ENCODE measurements around the gene ABCB11. TPM values are rescaled to one million over a fixed set of nuclear protein-coding genes. Genes with fewer than 3 reads are reported as not detected.

Gene ABCB11
- polyA plus RNA-seq, 1 donor from 2014 or later: not detected

DNA sequence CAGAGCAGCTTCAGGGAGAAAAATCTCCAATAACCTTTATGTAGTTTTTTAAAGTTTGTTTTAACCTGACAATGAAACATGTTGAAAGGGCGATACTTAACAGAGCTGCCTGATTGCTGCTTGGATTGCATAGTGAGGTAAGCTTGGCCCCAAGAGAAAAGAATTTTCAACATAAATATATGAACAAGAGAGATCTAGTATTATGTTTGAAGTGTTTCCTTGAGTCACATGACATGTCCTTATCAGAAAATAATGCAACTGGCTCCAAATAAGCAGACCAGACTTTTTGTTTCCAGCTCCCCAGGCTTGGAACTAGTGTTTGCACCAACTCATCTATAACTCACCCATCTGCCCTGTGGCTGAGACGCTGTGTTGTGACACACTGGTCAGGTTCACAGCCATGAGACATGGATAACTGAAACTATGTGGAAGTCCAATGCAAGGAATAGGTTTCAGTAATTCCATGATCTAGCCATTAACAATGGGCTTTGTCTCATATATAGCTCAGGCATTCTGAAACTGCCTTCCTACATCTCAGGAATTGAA lies 44.7 kb downstream of the ABCB11 start:
- H3K9me2 ChIP-seq (ENCODE audit: insufficient read depth, low read length): no peaks in the 10 kb centered on the region
- no peak overlapping the region for H3K27ac ChIP-seq (ENCODE audit: low read length)
- no peaks in the 10 kb centered on the region for H3F3A ChIP-seq (ENCODE audit: insufficient read depth, low read length, poor library complexity, severe bottlenecking)
- no peaks in the 10 kb centered on the region for H3K36me3 ChIP-seq (ENCODE audit: insufficient read depth, low read length)
- H3K79me2 ChIP-seq (replicated peaks; ENCODE audit: insufficient read depth, low read length): no peaks in the 10 kb centered on the region
- H4K20me1 ChIP-seq (ENCODE audit: insufficient read depth): no peaks in the 10 kb centered on the region
- TF ChIP-seq TAF1 (IDR thresholded peaks at IDR 0.05; ENCODE audit: low read depth) (no peak), MXI1 (conservative IDR thresholded peaks at IDR 0.05; ENCODE audit: poor library complexity, severe bottlenecking) (no peak), SMC3 (conservative IDR thresholded peaks at IDR 0.05; ENCODE audit: poor library complexity) (no peak), POLR2AphosphoS5 (IDR thresholded peaks at IDR 0.05) (no peak), RAD21 (conservative IDR thresholded peaks at IDR 0.05) (no peak), EP300 (conservative IDR thresholded peaks at IDR 0.05; ENCODE audit: poor library complexity, severe bottlenecking) (no peak), EZH2 (IDR thresholded peaks at IDR 0.05; ENCODE audit: borderline replicate concordance, insufficient read depth, low read length, poor library complexity, severe bottlenecking) (no peak)
- TF ChIP-seq, protein P1, sequence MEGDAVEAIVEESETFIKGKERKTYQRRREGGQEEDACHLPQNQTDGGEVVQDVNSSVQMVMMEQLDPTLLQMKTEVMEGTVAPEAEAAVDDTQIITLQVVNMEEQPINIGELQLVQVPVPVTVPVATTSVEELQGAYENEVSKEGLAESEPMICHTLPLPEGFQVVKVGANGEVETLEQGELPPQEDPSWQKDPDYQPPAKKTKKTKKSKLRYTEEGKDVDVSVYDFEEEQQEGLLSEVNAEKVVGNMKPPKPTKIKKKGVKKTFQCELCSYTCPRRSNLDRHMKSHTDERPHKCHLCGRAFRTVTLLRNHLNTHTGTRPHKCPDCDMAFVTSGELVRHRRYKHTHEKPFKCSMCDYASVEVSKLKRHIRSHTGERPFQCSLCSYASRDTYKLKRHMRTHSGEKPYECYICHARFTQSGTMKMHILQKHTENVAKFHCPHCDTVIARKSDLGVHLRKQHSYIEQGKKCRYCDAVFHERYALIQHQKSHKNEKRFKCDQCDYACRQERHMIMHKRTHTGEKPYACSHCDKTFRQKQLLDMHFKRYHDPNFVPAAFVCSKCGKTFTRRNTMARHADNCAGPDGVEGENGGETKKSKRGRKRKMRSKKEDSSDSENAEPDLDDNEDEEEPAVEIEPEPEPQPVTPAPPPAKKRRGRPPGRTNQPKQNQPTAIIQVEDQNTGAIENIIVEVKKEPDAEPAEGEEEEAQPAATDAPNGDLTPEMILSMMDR (IDR thresholded peaks at IDR 0.05; ENCODE audit: poor library complexity, severe bottlenecking): no peak
- TF ChIP-seq, protein P2, sequence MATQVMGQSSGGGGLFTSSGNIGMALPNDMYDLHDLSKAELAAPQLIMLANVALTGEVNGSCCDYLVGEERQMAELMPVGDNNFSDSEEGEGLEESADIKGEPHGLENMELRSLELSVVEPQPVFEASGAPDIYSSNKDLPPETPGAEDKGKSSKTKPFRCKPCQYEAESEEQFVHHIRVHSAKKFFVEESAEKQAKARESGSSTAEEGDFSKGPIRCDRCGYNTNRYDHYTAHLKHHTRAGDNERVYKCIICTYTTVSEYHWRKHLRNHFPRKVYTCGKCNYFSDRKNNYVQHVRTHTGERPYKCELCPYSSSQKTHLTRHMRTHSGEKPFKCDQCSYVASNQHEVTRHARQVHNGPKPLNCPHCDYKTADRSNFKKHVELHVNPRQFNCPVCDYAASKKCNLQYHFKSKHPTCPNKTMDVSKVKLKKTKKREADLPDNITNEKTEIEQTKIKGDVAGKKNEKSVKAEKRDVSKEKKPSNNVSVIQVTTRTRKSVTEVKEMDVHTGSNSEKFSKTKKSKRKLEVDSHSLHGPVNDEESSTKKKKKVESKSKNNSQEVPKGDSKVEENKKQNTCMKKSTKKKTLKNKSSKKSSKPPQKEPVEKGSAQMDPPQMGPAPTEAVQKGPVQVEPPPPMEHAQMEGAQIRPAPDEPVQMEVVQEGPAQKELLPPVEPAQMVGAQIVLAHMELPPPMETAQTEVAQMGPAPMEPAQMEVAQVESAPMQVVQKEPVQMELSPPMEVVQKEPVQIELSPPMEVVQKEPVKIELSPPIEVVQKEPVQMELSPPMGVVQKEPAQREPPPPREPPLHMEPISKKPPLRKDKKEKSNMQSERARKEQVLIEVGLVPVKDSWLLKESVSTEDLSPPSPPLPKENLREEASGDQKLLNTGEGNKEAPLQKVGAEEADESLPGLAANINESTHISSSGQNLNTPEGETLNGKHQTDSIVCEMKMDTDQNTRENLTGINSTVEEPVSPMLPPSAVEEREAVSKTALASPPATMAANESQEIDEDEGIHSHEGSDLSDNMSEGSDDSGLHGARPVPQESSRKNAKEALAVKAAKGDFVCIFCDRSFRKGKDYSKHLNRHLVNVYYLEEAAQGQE (IDR thresholded peaks at IDR 0.05; ENCODE audit: borderline replicate concordance): no peak
- H3K9me3 ChIP-seq (ENCODE audit: low read length): no peaks in the 10 kb centered on the region
- H3K4me3 ChIP-seq (ENCODE audit: low read length): no peak overlapping the region
- no peak overlapping the region for H3K9ac ChIP-seq (ENCODE audit: low read length)
- no peak overlapping the region for H2AFZ ChIP-seq (ENCODE audit: low read depth, low read length)
- no peaks in the 10 kb centered on the region for H3K27me3 ChIP-seq (ENCODE audit: insufficient read depth, low read depth, low read length)
- no peak overlapping the region for H3K4me2 ChIP-seq (ENCODE audit: low read length)

DNA sequence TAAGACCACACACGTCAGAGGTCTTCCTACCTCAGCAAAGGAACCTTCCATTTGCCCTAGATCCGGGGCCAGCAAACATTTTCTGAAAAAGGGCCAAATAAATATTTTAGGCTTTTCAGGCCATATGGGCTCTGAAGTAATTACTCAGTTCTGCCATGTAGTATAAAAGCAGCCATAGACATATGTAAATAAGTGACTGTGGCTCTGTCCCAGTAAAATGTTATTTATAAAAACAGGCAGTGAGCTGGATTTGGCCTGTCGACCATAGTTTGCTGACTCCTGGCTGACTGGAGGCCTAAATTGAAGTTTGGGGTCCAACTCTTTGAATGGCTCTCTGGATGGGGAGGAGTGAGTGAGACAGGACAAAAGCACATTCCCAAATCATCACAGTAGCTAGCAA lies 49.5 kb downstream of the ABCB11 start:
- Histone ChIP-seq H3K9me2 (ENCODE audit: insufficient read depth, low read length) (no peaks in the 10 kb centered on the region), H3K9ac (ENCODE audit: low read length) (no peak overlapping the region), H3K27ac (ENCODE audit: low read length) (no peak overlapping the region)

More for the DNA sequence above, 49.5 kb downstream of the ABCB11 start:
- Histone ChIP-seq H3K9me3 (ENCODE audit: low read length) (no peaks in the 10 kb centered on the region), H3F3A (ENCODE audit: insufficient read depth, low read length, poor library complexity, severe bottlenecking) (no peaks in the 10 kb centered on the region), H4K20me1 (ENCODE audit: insufficient read depth) (no peaks in the 10 kb centered on the region), H3K4me3 (ENCODE audit: low read length) (no peak overlapping the region), H2AFZ (ENCODE audit: low read depth, low read length) (no peak overlapping the region), H3K79me2 (replicated peaks; ENCODE audit: insufficient read depth, low read length) (no peaks in the 10 kb centered on the region), H3K4me2 (ENCODE audit: low read length) (no peak overlapping the region), H3K36me3 (ENCODE audit: insufficient read depth, low read length) (no peaks in the 10 kb centered on the region), H3K27me3 (ENCODE audit: insufficient read depth, low read depth, low read length) (no peaks in the 10 kb centered on the region)
- TF ChIP-seq MXI1 (conservative IDR thresholded peaks at IDR 0.05; ENCODE audit: poor library complexity, severe bottlenecking) (no peak), TAF1 (IDR thresholded peaks at IDR 0.05; ENCODE audit: low read depth) (no peak), EP300 (conservative IDR thresholded peaks at IDR 0.05; ENCODE audit: poor library complexity, severe bottlenecking) (no peak), EZH2 (IDR thresholded peaks at IDR 0.05; ENCODE audit: borderline replicate concordance, insufficient read depth, low read length, poor library complexity, severe bottlenecking) (no peak), POLR2AphosphoS5 (IDR thresholded peaks at IDR 0.05) (no peak), SMC3 (conservative IDR thresholded peaks at IDR 0.05; ENCODE audit: poor library complexity) (no peak), RAD21 (conservative IDR thresholded peaks at IDR 0.05) (no peak)
- TF ChIP-seq, protein P2 (IDR thresholded peaks at IDR 0.05; ENCODE audit: borderline replicate concordance): no peak
- TF ChIP-seq, protein P1 (IDR thresholded peaks at IDR 0.05; ENCODE audit: poor library complexity, severe bottlenecking): no peak

Data from neural cell (in vitro differentiated cells).